ENCODE measurements around the gene SP9. TPM values are rescaled to one million over a fixed set of nuclear protein-coding genes. Genes with fewer than 3 reads are reported as not detected.

SP9 gene
- not detected in 2 replicates for total RNA-seq (ENCODE audit: low replicate concordance)

GRCh38 chr2:174334781-174335251 lies at the start of gene SP9:
SP9 (plus strand) TSS chr2:174334954; CDS start chr2:174335093, 139 bp downstream.
- Mint-ChIP-seq H3K4me3 (peak within 1 kb of the TSS; percentile 89), H3K36me3 (no peaks in the 10 kb centered on the region), H3K27ac (no peak within 1 kb of the TSS), H3K9me3 (no peaks in the 10 kb centered on the region), H3K4me1 (peaks cover 58% of the 10 kb centered on the region), H3K27me3 (ENCODE audit: insufficient read depth, low read depth) (peaks cover 59% of the 10 kb centered on the region)
- Histone ChIP-seq H3K36me3 (no peaks in the 10 kb centered on the region), H3K9ac (no peak within 1 kb of the TSS), H3K4me3 (peak within 1 kb of the TSS; percentile 51), H3F3A (ENCODE audit: low read depth) (peaks cover 76% of the 10 kb centered on the region), H3K4me2 (peak within 1 kb of the TSS; percentile 83), H3K9me3 (ENCODE audit: low read depth) (no peaks in the 10 kb centered on the region), H3K4me1 (peaks cover 50% of the 10 kb centered on the region), H2AFZ (replicated peaks) (peak within 1 kb of the TSS; percentile 60), H4K20me1 (ENCODE audit: low read depth) (peaks cover 77% of the 10 kb centered on the region), H3K27me3 (peaks cover 100% of the 10 kb centered on the region), H3K79me2 (ENCODE audit: low read depth) (no peaks in the 10 kb centered on the region), H3K27ac (no peak within 1 kb of the TSS)
- DNase-seq (ENCODE audit: low spot score): peak; percentile 95
- TF ChIP-seq CTCF (IDR thresholded peaks at IDR 0.05): no peak
- TF ChIP-seq EZH2 (IDR thresholded peaks at IDR 0.05): no peak
- no peak for TF ChIP-seq EZH2phosphoT487 (IDR thresholded peaks at IDR 0.05)

GRCh38 chr2:174286172-174286571 lies 48.6 kb upstream of the SP9 start:
- H4K20me1 ChIP-seq (ENCODE audit: low read depth): no peaks in the 10 kb centered on the region
- no peak overlapping the region for H3K27ac Mint-ChIP-seq
- H3F3A ChIP-seq (ENCODE audit: low read depth): no peaks in the 10 kb centered on the region
- H3K9me3 Mint-ChIP-seq: peaks cover 9% of the 10 kb centered on the region
- peaks cover 3% of the 10 kb centered on the region for H3K4me1 Mint-ChIP-seq
- no peak overlapping the region for H2AFZ ChIP-seq (replicated peaks)
- no peak for TF ChIP-seq CTCF (IDR thresholded peaks at IDR 0.05)
- TF ChIP-seq EZH2phosphoT487 (IDR thresholded peaks at IDR 0.05): no peak
- no peak for TF ChIP-seq EZH2 (IDR thresholded peaks at IDR 0.05)
- H3K79me2 ChIP-seq (ENCODE audit: low read depth): no peaks in the 10 kb centered on the region
- H3K4me3 Mint-ChIP-seq: no peak overlapping the region
- H3K9ac ChIP-seq: no peak overlapping the region
- no peaks in the 10 kb centered on the region for H3K27me3 ChIP-seq
- no peak overlapping the region for H3K4me2 ChIP-seq
- no peak for DNase-seq (ENCODE audit: low spot score)
- no peaks in the 10 kb centered on the region for H3K36me3 Mint-ChIP-seq
- H3K27ac ChIP-seq: no peak overlapping the region
- no peaks in the 10 kb centered on the region for H3K4me1 ChIP-seq
- no peak overlapping the region for H3K4me3 ChIP-seq
- H3K27me3 Mint-ChIP-seq (ENCODE audit: insufficient read depth, low read depth): no peaks in the 10 kb centered on the region
- H3K9me3 ChIP-seq (ENCODE audit: low read depth): no peaks in the 10 kb centered on the region
- H3K36me3 ChIP-seq: no peaks in the 10 kb centered on the region

GRCh38 chr2:174292908-174293307 lies 41.8 kb upstream of the SP9 start:
- no peak overlapping the region for H3K4me3 Mint-ChIP-seq
- H3K9ac ChIP-seq: no peak overlapping the region

More at GRCh38 chr2:174292908-174293307, 41.8 kb upstream of the SP9 start:
- no peak overlapping the region for H3K4me3 ChIP-seq
- H3K36me3 Mint-ChIP-seq: no peaks in the 10 kb centered on the region
- no peaks in the 10 kb centered on the region for H4K20me1 ChIP-seq (ENCODE audit: low read depth)
- H3K9me3 ChIP-seq (ENCODE audit: low read depth): no peaks in the 10 kb centered on the region
- TF ChIP-seq EZH2 (IDR thresholded peaks at IDR 0.05) (no peak), EZH2phosphoT487 (IDR thresholded peaks at IDR 0.05) (no peak), CTCF (IDR thresholded peaks at IDR 0.05) (no peak)
- H3K27me3 Mint-ChIP-seq (ENCODE audit: insufficient read depth, low read depth): no peaks in the 10 kb centered on the region
- H3K9me3 Mint-ChIP-seq: peaks cover 18% of the 10 kb centered on the region
- H3K27ac ChIP-seq: no peak overlapping the region
- no peaks in the 10 kb centered on the region for H3K4me1 ChIP-seq
- H3K36me3 ChIP-seq: no peaks in the 10 kb centered on the region
- H3F3A ChIP-seq (ENCODE audit: low read depth): no peaks in the 10 kb centered on the region
- no peak overlapping the region for H2AFZ ChIP-seq (replicated peaks)
- H3K27me3 ChIP-seq: no peaks in the 10 kb centered on the region
- no peak for DNase-seq (ENCODE audit: low spot score)
- H3K79me2 ChIP-seq (ENCODE audit: low read depth): no peaks in the 10 kb centered on the region
- H3K27ac Mint-ChIP-seq: no peak overlapping the region
- no peak overlapping the region for H3K4me2 ChIP-seq
- H3K4me1 Mint-ChIP-seq: no peaks in the 10 kb centered on the region
